Measurements from ENCODE around the gene CDH4. TPM values are rescaled to one million over a fixed set of nuclear protein-coding genes. Genes with fewer than 3 reads are reported as not detected.

The CDH4 gene
- total and polyA plus RNA-seq, 9 of the 15 experiments (the other 6 are each of a cell fraction or from before 2014, with no cell fraction given): 0.04 TPM; not detected in 8

DNA sequence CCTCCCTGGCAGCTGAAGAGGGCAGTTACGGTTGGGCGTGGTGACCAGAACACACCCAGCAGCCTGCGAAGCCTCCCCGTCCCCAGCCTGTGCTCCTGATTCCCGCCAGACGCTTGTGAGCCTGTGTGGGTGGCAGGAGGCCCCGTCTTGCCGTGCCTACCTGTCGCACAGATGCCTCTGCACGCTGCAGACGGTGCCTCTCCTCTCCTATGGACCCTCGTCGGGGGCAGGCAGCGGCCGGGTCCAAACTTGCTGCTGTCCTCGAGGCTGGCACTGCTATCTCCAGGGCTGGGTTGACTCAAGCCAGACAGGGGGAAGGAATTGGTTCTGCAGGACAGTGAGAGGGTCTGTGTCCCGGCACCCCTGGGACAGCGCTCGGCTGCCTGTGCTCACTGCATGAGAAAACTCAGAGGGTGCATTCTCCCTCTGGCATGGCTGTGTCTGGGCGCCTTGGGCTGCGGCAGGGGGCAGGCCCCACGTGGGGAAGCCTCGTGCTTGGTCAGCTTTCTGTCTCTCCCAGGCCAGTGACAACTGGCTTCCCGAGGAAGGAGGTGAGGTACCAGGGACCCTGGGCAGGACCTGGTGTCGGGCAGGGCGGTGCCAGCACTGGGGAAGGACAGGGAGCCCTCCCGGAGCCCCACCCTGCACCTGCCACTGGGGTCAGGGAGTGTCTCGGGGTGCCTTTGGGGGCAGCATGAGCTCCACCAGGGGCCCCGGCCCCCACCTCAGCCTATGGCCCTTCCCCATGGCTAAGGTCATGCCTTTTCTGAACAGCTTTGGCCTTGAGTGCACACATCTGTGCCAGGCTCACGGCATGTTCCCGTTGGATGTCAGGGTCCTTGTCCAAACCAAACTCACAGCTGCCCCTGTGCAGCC, 686.1 kb downstream of the CDH4 start:
- ATAC-seq: no peak; the same call in 2 of the 3 replicates
- H3K9ac ChIP-seq (ENCODE audit: insufficient read depth in 1 of 2, low read depth in 2 of 2, low read length in 2 of 2): no peak overlapping the region
- no peak overlapping the region for H3K27ac ChIP-seq (ENCODE audit: extremely low read depth, low read depth, low read length)
- ChIA-PET POLR2A (no interaction called here), CTCF (ENCODE audit: low intra/inter-chr PET ratio) (no interaction called here)
- in situ Hi-C loops (cut with MboI) (no loop called here), intact Hi-C loops (cut with micrococcal nuclease) (no loop called here)
- no TSS peak for BruUV-seq (replicated peaks)
- DNase-seq (ENCODE audit: extremely low read depth in 1 of 4, low spot score in 3 of 4): no peak
- no peaks in the 10 kb centered on the region for H3K36me3 ChIP-seq (ENCODE audit: control insufficient read depth, insufficient read depth, low read length)
- H4K20me1 ChIP-seq (replicated peaks; ENCODE audit: control insufficient read depth, insufficient read depth, low read length): peaks cover 13% of the 10 kb centered on the region
- H3K4me3 ChIP-seq: no peak overlapping the region
- H3K9me1 ChIP-seq (ENCODE audit: control insufficient read depth, insufficient read depth, low read length): no peaks in the 10 kb centered on the region
- H3K27me3 ChIP-seq (ENCODE audit: control insufficient read depth in 2 of 2, insufficient read depth in 2 of 2, low read length in 2 of 2): peaks cover 14 to 44% of the 10 kb centered on the region in 2 experiments
- H3K79me2 ChIP-seq (ENCODE audit: control insufficient read depth, insufficient read depth, low read length): no peaks in the 10 kb centered on the region
- no peak overlapping the region for H2AFZ ChIP-seq (ENCODE audit: low read depth, low read length)
- 4% methylated on average over 25 of the region's 31 CpGs for WGBS (ENCODE audit: insufficient coverage, low coverage, missing lambda C conversion rate)
- FAIRE-seq: no peak
- no peak overlapping the region for H3K4me2 ChIP-seq (ENCODE audit: insufficient read depth, low read length)
- peaks cover 0 to 18% of the 10 kb centered on the region in 2 experiments; a peak in 2 of 5 replicates for H3K4me1 ChIP-seq (replicated peaks in 1 of 2; ENCODE audit: control insufficient read depth in 2 of 2, insufficient read depth in 2 of 2, low read length in 2 of 2)
- H3K9me3 ChIP-seq (replicated peaks; ENCODE audit: control insufficient read depth, insufficient read depth, low read depth, low read length): no peaks in the 10 kb centered on the region
- no peak for TF ChIP-seq BRD9 (IDR thresholded peaks at IDR 0.05; ENCODE audit: low read depth, partially characterized antibody)
- TF ChIP-seq, protein P1, sequence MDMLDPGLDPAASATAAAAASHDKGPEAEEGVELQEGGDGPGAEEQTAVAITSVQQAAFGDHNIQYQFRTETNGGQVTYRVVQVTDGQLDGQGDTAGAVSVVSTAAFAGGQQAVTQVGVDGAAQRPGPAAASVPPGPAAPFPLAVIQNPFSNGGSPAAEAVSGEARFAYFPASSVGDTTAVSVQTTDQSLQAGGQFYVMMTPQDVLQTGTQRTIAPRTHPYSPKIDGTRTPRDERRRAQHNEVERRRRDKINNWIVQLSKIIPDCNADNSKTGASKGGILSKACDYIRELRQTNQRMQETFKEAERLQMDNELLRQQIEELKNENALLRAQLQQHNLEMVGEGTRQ (CRISPR knock-in tag; IDR thresholded peaks at IDR 0.05): no peak
- no peak for TF ChIP-seq STAG1 (CRISPR knock-in tag; IDR thresholded peaks at IDR 0.05; ENCODE audit: borderline replicate concordance)
- TF ChIP-seq, protein P2, sequence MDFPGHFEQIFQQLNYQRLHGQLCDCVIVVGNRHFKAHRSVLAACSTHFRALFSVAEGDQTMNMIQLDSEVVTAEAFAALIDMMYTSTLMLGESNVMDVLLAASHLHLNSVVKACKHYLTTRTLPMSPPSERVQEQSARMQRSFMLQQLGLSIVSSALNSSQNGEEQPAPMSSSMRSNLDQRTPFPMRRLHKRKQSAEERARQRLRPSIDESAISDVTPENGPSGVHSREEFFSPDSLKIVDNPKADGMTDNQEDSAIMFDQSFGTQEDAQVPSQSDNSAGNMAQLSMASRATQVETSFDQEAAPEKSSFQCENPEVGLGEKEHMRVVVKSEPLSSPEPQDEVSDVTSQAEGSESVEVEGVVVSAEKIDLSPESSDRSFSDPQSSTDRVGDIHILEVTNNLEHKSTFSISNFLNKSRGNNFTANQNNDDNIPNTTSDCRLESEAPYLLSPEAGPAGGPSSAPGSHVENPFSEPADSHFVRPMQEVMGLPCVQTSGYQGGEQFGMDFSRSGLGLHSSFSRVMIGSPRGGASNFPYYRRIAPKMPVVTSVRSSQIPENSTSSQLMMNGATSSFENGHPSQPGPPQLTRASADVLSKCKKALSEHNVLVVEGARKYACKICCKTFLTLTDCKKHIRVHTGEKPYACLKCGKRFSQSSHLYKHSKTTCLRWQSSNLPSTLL (IDR thresholded peaks at IDR 0.05): no peak
- no peak for TF ChIP-seq HNRNPUL1 (IDR thresholded peaks at IDR 0.05; ENCODE audit: low read length)
